ENCODE results near the gene PEX3.
"Not testable (repeated sequence)": the region's sequence is repeated elsewhere in the genome, so short reads cannot be mapped to it uniquely, and the experiment has no call there.

Gene PEX3

GRCh38 chr6:143450453-143451371 lies at the start of gene PEX3, which contains the start of gene ADAT2:
Gene PEX3, plus strand, starts transcription at chr6:143450805. Its CDS starts 238 bp downstream, at chr6:143451043.
Gene ADAT2, minus strand, starts transcription at chr6:143450695. Its CDS starts 37 bp downstream, at chr6:143450658.
- peak; percentile 92 to 96 for DNase-seq

- DNase-seq: no peak
Measured at GRCh38 chr6:143401068-143401446, 49.5 kb upstream of the PEX3 start.

GRCh38 chr6:143401636-143402370 lies 48.8 kb upstream of the PEX3 start:
- no peak for DNase-seq

GRCh38 chr6:143402721-143403336 lies 47.8 kb upstream of the PEX3 start:
- no peak for DNase-seq

GRCh38 chr6:143405373-143406154 lies 45.0 kb upstream of the PEX3 start:
- no peak for DNase-seq

- DNase-seq: no peak
Measured at GRCh38 chr6:143406673-143407072, 43.9 kb upstream of the PEX3 start.

GRCh38 chr6:143408151-143408786 lies 42.3 kb upstream of the PEX3 start:
- no peak for DNase-seq

GRCh38 chr6:143408787-143409162 lies 41.8 kb upstream of the PEX3 start:
- no peak for DNase-seq

- DNase-seq: no peak
Measured at GRCh38 chr6:143410859-143411270, 39.7 kb upstream of the PEX3 start.

- DNase-seq: no peak
Measured at GRCh38 chr6:143414769-143415168, 35.8 kb upstream of the PEX3 start.

GRCh38 chr6:143419526-143419925 lies 31.1 kb upstream of the PEX3 start:
- DNase-seq: no peak

GRCh38 chr6:143426026-143426425 lies 24.6 kb upstream of the PEX3 start:
- no peak for DNase-seq

- peak; percentile 61 to 71 for DNase-seq
Measured at GRCh38 chr6:143427109-143427817, 23.3 kb upstream of the PEX3 start.

- no peak for DNase-seq
Measured at GRCh38 chr6:143429970-143430369, 20.6 kb upstream of the PEX3 start.

- DNase-seq: no peak
Measured at GRCh38 chr6:143431226-143431625, 19.4 kb upstream of the PEX3 start.

GRCh38 chr6:143432588-143432987 lies 18.0 kb upstream of the PEX3 start:
- DNase-seq: no peak

- DNase-seq: no peak
Measured at GRCh38 chr6:143441010-143441409, 9.6 kb upstream of the PEX3 start.

GRCh38 chr6:143441680-143442545 lies 8.7 kb upstream of the PEX3 start:
- DNase-seq: no peak

GRCh38 chr6:143443096-143443495 lies 7.5 kb upstream of the PEX3 start:
- no peak for DNase-seq

GRCh38 chr6:143447865-143448264 lies 2.7 kb upstream of the PEX3 start:
- not testable (repeated sequence) for DNase-seq

Data from activated CD4-positive, alpha-beta T cell treated with anti-CD3 and anti-CD28 coated beads, Interleukin-2, amount 50 U/mL, for 48 hours (primary cell).